Stimulated activated naive CD4-positive, alpha-beta T cell (primary cell): ENCODE results near the gene LRRC14B.

ENCODE experiments used
- DNase-seq, 6 experiments: peaks; one replicate each; lab custom pipeline; 2025; lab: John Stamatoyannopoulos, UW

The LRRC14B gene

DNA sequence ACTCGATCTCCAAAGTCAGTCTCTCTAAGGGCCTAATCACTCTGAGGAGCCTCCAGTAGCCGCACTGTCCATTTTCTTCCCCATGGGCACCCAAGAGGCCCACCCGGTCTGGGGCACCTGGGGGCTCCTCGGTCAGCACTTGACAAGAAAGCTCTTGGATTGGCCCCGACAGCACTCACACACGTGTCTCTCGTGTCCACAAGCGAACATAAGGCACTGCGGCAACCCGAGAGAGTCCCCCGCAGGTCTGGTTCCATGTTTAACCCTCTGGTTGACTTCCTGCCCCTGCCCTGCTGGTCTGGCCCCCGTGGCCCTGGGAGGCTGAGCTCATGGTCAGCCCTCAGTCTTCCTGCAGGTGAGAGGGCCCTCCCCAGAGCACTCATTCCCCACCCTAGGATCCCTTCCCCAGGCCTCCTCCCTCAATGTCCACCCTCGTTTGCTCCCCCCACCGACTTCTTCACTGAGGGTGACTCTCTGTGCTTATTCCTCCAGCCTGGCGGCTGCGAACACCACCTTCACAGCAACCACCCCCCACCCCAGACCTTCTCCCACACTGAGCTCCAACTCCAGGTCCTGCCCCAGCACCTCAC lies 16.3 kb upstream of the LRRC14B start:
- DNase-seq: no peak

DNA sequence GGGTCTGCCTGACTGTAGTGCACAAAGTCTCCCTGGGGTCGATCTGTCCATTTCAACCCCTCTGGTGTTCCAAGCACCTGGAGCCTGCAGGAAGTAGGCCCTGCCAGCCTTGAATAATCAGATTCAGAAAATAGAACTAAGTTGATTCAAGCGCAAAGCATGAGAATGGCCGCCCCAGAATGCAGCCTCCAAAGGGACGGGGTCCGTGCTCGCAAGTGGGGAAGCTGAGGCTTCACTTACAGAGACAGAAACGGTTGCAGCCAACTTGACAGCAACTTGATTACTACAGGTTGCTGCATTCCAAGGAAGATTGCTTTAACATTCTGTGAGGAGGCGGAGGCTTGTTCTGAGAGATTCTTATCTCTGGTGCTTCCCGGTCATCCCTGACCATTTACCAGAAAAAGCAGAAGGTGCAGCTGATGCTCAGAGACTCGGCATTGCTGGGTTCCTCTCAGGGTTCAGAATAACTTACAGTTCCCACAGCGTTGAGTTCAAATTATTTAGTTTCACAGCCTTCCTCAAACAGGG lies 14.9 kb upstream of the LRRC14B start:
- no peak for DNase-seq

DNA sequence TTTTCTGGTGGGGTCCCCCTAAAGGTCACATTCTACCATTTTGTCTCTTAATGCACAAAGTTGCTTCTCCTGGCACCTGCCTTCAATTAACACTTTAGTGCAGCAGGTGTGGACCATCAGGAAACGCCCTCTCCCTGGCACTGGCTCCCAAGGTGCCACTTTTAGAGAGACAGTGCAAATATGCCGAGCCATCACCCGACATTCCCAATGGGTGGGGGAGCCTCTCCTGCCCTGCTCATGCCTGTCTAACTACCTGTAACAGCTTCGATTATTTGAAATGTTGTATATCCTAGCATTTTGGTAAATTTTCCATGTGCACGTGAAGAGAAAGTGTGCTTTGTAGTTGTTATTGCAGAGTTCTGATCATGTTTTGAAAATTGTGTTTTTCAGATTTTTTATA lies 13.2 kb upstream of the LRRC14B start:
- no peak for DNase-seq

DNA sequence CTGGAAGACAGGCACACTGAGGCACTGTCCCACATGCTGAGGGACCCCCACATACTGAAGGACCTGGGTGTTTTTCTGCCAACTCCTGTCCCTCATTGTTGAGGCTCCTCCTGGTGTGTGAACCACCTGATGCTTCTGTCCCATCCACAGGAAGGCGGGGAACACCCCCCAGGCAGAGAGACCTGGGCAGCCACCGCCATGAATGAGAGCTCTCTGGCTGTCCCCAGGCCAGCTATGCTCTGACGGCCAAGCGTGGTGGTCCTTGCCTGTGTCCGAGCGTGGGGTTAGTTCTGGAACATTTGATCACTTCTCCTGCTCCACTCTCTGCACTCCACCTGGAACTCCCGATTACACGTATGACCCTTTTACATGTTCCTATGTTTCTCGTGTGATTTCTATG lies 11.9 kb upstream of the LRRC14B start:
- no peak for DNase-seq

DNA sequence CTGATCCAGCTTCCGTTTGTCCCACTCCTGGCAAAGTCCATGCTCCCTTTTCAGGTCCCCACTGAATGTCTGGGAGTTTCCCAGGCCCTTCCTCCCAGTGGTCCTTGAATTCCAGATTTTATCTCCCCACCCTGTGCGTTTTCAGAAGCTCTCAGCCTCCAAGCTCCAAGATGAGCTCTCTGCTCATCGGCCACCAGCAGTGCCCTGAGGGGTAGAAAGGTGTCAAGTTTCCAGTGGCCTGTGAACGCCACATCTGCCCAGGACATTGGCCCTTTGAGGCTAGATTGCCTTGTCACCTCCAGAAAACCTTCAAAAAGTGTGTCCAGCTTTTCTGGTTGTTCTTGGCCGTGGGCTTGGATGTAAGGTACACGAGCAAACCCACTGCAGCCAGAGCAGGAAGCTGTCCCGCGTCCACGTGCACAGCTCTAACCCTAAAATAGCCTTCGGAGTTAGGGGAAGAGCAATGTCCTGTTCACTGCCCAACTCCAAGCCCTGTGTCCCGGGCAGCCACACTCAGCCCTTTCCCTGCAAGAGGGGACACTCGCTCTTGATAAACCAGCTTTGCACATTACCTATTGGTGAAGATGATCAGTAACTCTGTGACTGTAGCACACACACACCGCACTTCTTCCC lies 10.9 kb upstream of the LRRC14B start:
- no peak for DNase-seq

DNA sequence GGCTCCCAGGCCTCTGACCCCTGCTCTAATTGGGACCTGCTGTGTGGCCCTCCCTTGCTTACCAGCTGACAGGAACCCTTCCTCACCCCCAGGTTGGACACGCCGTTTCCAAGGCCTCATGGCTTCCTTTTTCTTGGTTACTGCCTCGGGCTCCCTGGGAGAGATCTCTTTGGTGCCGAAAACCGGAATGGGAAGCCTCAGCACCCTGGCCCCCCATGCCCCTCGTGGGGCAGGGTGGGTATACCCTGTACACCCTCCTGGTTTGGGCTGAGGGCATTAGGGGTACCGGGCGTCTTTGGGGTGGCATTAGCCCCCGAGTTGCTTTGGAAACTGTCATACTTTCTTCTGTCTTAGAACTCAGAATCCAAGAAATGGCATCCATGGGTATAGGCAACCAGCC lies 10.1 kb upstream of the LRRC14B start:
- DNase-seq: no peak

DNA sequence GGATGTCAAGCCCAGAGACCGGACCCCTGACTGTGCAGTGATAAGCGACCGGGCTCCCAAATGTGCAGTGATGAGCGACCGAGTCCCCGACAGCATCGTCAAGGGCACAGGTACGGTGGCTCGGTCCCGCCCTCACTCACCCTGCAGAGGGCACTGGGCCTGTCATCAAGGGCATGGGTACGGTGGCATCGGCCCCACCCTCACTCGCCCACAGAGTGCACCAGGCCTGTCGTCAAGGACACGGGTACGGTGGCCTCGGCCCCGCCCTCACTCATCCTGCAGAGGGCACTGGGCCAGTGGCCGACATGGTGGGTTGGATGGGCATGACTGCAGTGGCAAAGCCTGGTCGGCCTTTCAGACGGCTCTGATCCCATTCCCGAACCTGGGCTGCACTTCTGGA lies 9.7 kb upstream of the LRRC14B start:
- DNase-seq: no peak

DNA sequence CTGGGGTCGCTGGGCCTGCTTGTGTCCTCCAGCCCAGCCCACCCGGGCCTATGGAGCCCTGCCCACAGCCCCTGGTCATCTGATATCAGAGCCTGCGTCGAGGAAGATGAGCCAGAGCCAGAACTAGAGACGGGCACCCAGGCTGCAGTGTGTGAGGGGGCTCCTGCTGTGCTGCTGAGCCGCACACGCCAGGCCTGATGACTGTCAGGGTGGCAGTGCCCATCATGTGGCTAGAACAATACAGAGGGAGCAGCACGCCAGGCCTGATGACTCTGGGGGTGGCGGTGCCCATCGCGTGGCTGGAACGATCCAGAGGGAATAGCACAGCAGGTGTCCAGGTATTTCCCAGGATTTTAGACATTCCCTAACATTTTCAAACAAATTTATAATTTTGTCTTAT lies 9.2 kb upstream of the LRRC14B start:
- DNase-seq: no peak

DNA sequence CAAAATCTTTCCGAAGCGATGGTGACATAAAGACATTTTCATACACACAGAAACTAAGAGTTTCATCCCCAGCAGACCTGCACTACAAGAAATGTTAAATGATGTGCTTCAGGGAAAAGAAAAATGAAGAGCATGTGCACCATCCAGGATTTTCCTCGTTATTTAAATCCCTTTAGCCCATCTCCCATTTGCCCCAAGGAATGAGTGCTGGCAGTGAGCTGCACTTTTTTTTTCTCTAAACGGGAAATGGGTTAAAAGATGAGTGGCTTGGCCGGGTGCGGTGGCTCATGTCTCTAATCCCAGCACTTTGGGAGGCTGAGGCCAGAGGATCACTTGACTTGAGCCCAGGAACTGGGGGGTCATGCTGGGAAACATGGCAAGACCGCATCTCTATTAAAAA lies 6.8 kb upstream of the LRRC14B start:
- DNase-seq: no peak

DNA sequence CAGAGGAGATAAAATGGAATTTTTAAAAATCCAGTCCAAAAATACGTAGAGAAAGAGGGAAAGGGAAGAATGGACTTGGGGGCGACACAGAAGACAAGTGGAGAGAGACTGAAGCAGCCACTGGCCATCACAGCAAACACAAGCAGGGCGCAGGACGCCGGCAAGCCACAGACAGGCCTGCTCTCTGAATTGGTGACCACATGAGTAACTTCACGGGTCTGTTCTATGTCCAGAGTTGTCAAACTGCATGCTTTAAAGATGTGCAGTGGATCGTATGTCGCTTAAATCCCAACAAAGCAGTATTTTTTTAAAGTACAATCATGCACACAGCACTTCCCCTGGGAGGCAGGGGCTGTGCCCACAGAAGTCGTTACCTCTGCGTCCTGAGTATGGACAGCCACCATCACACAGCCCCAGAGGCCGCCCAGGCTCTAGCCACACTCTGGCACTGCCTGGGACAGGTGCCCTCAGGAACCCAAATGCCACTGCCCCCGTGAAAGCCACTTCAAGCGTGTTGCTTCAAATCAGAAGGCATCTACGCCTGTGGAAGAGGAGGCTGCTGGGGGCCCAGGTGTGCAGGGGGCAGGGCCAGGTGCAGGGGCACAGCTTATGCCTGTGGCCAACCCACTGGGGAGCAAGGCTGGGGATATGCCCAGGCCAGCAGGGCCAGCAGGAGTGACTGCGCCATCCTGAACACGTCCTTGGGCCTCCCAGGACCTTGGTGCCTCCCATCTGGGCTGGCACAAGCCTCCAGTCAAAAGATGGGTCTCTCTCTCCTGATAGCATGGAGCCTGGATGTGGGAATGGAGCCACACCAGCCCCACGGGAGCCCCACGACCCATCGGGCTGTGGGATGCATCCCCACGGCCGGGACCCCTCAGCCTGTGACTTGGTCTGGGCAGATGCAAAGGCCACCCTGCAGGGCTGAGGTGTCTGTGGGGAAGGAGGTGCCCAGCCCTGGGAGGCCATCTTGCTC lies 5.9 kb upstream of the LRRC14B start:
- no peak for DNase-seq

DNA sequence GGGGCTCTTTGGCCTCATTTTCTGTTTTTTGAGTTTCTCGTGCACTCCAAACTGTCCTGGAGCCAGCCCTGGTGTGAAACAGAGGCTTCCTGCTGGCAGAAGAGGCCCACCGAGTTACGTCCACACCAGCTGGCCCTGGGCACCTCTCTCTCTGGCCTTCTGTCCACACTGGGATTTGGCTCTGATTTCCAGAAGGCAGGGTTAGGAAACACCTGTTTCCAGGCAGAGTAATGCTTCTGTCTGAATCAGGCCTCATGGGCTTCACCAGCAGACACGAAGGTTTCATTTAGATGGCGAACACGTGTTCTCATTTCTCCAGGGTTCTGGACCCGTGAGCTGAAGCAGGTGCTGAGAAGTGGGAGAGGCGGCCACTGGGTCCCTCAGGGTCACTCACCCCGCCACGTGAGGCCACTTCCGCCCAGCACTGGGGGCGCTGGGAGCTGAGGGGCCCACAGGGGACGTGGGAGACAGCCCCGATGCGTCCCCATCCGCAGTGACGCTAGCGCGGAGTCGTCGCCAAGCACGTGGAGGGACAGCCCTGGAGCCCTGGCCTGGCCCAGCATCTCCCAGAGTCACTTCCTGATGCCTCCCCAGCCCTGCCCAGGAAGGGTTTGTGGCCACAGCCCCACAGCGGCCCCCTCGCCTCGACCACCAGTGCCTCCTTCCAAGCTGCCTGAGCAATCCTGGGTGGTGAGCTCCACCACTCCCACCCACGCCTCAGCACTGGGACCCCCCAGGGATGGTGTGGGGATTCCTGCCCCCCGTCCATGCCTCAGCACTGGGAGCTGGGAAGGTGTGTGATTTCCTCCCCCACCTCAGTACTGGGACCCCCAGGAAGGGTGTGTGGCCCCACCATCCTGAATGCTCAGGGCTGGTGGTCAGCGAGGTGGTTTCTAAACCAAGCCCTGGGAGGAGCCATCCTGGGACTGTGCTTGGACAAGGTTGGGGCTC lies 4.9 kb upstream of the LRRC14B start:
- no peak for DNase-seq

DNA sequence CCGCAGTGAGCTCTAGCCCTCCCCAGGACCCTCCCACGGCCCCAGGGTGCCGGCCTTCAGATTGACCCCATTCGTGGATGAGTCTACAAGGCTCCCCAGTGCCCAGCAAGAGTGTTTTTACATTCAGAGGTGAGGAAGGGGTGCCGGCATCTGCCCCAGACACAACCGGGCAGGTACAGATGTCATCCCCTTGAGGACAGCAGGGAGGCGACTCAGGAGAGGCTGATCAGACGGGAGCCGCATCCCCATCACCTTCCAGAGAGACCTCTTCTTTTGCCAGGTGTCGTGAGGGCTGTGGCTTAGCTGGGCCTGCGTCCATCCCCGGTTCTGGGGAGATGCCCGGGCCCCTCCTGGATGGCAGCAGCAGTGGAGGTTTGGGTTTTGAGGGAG lies 4.3 kb upstream of the LRRC14B start:
- DNase-seq: no peak

DNA sequence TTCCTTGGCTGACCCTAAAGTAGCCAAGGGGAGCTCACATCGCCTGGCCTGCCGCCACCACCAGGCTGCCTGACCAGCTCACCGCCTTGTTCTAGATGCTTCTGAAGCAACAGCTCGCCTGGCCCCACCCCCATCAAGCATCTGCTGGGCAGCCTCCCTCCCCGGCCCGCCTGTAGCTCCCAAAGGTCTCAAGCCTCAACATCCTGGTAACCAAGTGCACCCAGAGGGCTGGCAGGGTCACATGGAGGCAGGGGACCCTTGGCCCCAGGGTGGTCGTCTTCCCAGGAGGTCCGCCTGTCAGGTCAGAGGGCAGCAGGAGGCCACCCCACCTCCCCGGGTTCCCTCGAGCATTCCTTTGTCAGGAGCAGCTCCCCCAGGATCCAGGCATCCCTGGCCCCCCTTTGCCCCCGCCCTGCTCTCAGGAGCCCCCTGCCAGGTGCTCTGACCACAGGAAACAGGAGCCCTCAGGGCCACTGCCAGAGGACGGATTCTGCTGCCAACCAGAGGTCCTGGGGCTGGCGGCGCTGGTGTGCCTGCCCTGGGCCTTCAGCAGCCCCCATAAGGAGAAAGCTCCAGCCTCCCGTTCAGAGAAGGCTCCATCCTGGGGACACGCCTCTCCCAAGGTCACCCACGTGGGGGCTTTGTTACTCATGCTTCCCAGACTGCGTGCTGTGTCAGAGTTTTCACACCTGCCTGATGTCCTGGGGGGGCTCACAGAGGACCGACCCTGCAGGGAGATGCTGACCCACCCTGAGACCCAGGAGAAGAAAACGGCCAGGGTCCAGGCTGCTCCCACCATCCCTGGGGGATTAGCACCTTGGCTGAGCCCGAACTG lies 3.5 kb upstream of the LRRC14B start:
- no peak for DNase-seq

DNA sequence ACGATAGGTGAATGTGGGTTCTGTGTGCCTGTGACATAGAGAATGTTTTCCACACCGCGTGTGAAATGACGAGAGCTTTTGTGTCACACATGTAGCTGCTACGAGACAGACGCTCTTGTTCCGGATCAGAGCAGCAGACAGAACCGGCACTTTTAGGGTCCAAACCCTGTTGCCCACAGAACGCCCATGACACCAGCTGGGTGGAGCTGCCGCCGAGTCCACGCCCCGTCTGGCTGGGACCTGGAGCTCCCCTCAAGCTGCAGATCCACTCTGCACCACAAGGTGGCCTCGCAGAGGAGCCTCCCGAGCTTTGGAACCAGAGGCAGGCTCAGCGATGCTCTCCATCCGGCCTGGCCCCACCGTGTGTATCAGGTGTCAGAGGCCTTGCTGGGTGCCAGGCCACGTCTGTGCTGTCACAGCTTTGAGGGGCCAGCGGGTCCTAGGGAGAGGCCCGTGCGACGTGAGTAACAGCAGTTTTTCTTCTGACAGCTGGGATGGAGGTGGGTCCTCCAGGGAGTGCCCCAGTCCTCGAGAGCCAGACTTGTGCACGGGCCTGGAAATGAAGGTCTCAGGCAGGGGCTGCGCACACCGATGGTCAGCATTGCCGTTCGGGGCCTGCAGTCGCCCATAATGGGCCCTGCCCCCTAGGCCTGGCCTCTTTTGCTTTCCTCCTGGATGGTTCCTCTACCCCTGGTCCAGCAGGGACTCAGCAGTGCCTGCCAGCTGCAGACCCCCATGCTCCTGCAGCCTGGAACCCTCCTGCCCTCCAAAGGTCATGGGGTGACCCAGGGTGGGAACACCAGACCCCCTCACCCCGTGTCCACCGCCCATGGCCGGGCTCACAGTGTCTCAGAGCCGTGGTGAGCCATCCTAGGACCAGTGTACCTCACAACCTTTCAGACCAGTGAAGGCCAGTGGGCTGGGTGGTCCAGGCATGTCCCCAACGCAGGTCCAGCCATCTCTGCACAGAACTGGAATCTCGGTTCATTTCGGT lies 2.5 kb upstream of the LRRC14B start:
- DNase-seq: peak; percentile 72 to 88 (median 79)

DNA sequence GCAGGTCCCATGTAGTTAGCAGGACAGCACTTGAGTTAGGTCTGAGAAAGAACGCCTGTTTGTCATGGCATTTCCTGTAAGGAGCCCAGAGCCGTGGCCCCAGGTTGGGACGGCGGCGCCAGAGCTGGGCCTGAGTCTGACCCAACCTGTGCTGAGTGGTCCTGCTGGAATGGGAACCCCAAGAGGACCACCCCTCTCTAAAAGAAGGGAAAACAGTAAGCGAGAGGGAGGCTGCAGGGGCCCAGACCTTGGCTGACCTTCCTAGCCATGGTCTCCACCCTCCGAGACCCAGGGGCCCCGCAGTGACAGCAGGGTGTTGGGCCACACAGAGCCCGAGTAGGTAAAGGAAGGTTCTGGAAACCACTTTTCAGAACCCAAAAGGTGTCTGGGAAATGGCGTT lies 1.8 kb upstream of the LRRC14B start:
- no peak for DNase-seq

DNA sequence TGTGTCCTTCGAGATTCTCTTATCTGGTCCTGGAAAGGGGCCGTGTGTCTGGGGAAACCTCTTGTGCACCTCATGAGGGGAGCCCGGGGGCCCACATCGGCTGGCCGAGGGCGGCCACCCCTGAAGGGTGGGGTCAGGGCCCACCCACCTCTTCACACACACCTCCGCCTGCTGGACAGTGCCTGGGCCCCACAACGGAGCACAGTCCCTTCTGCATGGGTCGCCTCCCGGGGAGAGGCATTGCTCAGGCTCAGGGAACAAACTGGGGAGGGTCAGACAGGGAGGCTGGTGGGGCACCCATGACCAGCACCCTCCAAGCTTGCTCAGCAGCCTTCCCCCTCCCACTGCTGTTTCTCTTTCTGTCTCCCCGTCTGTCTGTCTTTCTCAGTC lies 1.3 kb upstream of the LRRC14B start:
- no peak for DNase-seq

DNA sequence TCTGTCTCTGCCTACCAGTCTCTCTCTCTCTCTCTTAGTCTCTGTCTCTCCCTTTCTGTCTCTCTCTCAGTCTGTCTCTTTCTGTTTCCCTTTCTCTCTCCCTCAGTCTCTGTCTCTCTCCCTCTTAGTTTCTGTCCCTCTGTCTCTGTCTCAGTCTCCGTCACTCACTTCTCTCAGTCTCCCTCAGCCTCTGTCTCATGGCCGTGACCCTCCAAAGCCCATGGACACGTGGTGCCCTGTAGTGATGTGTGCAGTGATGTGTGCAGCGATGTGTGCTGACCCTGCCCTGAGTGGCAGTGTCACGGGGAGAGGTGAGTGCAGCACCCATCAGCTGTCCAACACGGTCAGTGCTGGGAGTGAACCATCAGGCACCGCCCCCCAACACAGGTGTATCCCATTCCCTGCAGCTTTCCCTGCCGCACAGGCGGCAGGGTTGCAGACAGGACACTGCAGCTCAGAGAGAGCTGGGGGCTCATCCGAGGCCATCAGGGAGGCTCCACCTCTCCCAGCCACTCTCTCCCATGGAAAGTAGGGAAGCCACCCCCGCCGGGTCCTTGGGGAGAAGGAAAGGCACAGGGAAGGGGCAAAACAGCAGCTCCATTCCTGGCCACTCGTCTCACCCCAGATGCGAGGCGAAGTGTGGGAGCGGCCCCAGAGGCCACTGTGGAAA lies 794 bp upstream of the LRRC14B start:
- DNase-seq: no peak

DNA sequence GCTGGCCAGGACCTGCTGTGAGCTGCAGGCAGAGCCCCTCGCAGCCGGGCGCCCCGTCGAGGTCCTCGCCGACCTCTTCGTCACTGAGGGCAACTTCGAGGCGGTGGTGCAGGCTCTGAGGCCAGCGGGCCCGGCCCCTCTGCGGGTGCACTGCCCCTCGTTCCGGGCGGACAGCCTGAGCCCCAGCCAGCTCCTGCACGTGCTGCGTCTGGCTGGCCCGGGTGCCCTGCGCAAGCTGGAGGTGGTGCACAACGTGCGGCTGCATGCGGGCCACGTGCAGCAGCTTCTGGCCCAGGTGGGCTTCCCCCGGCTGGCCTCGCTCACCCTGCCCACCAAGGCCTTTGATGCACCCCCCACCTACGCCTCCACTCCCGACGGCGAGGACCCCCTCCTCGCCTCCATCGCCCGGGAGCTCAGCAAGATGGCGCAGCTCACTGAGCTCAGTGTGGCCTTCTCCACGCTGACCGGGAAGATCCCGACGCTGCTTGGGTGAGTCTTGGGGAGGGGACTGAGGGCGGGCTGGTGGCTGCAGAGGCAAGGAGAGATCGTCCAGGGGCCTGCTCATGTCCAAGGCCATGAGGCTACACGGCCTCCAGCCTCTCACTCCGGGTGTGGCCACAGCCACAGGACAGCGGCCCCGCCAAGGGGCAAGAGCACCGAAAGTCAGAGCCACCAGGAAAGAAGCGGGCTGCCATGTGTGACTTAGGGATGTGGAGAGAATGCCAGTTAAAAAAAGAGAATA lies 825 bp downstream of the LRRC14B start:
- no peak for DNase-seq

DNA sequence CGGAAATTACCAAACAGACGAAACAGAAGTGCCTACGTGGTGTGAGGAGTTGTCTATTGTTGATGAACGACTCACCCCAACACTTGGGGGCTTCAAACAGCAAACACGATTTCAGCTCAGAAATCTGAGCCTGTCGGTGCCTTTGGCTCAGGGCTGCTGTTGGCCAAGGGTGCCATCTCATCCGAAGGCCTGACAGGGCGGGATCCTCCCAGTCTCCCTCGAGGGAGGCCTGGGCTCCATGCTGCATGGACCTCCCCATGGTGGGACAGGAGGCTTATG lies 1.3 kb downstream of the LRRC14B start:
- no peak for DNase-seq
